K562 (cell line): Measurements from ENCODE around the gene MT1A. TPM values are rescaled to one million over a fixed set of nuclear protein-coding genes. Genes with fewer than 3 reads are reported as not detected.

ENCODE experiments used
- ATAC-seq: fragments of 200-7000 bp; cut with Tn5 transposase; 3 replicates; pipeline ENCODE4 v1.9.1; 2020; ENCODE audit warnings: moderate library complexity
- BruUV-seq: library from RNA; stranded (reverse); fragments of 400-500 nt; replicated peaks from 2 replicates; lab custom pipeline; 2021; lab: Mats Ljungman, UMichigan
- CTCF ChIA-PET: fragments of 300-600 bp; formaldehyde crosslinking; extraction: SDS; loops from one replicate; lab custom pipeline; 2021; ENCODE audit warnings: low intra/inter-chr PET ratio; lab: Yijun Ruan, JAX
- POLR2A ChIA-PET: fragments of 300-600, 350-650 bp; sonication (Branson Sonifier 250); formaldehyde crosslinking; extraction: SDS; loops from one replicate; lab custom pipeline; 2021; ENCODE audit warnings: antibody characterized with exemption, inconsistent platforms; lab: Yijun Ruan, JAX
- DNase-seq, 4 experiments: peaks; one replicate each; pipeline versions ENCODE4 v3.0.0 to v3.0.0-alpha.2; 2011 to 2018; ENCODE audit warnings: low spot score in 3 of 4, mixed read lengths in 3 of 4; ENCODE audit errors: extremely low read depth in 1 of 4
- FAIRE-seq: peaks from 2 replicates; lab custom pipeline; 2011; peaks lifted over from hg19 to GRCh38; lab: Jason Lieb, UNC
- H2AFZ ChIP-seq: 2 replicates; pipeline ENCODE4 v1.6.0; 2011; ENCODE audit warnings: low read depth, low read length, control low read depth, inconsistent platforms
- H3K27ac ChIP-seq: fragments of 200-600 bp; 3 replicates; pipeline ENCODE4 v1.8.0; 2011; ENCODE audit warnings: low read depth, mild to moderate bottlenecking, control low read depth, inconsistent platforms, low read length, moderate library complexity, mixed read lengths; ENCODE audit errors: extremely low read depth
- H3K27me3 ChIP-seq, 2 experiments: fragments of 300-600 bp in 1 of 2; 2 replicates in 1 of 2; 3 replicates in 1 of 2; pipeline versions ENCODE4 v1.6.0 to v1.8.0; 2011; ENCODE audit warnings: inconsistent platforms in 2 of 2, low read length in 2 of 2, mild to moderate bottlenecking in 1 of 2, mixed read lengths in 1 of 2, moderate library complexity in 1 of 2; ENCODE audit not compliant: control insufficient read depth in 2 of 2, insufficient read depth in 2 of 2
- H3K36me3 ChIP-seq: fragments of 300-600 bp; 3 replicates; pipeline ENCODE4 v1.8.0; 2011; ENCODE audit warnings: mild to moderate bottlenecking, low read length, inconsistent platforms; ENCODE audit not compliant: control insufficient read depth, insufficient read depth
- H3K4me1 ChIP-seq, 2 experiments: fragments of 200-600 bp in 1 of 2; replicated peaks in 1 of 2; 2 replicates in 1 of 2; 3 replicates in 1 of 2; pipeline versions ENCODE4 v1.5.1 to v1.8.0; 2011; ENCODE audit warnings: inconsistent platforms in 2 of 2, low read length in 2 of 2, mild to moderate bottlenecking in 1 of 2, mixed read lengths in 1 of 2, moderate library complexity in 1 of 2; ENCODE audit not compliant: control insufficient read depth in 2 of 2, insufficient read depth in 2 of 2
- H3K4me2 ChIP-seq: 2 replicates; pipeline ENCODE4 v1.6.1; 2011; ENCODE audit warnings: low read length, control low read depth, inconsistent platforms, mixed read lengths; ENCODE audit not compliant: insufficient read depth
- H3K4me3 ChIP-seq: fragments of 200-600 bp; sonication (generic), shearing (Covaris generic); 2 replicates; pipeline ENCODE4 v1.5.1; 2016; ENCODE audit warnings: control low read depth, inconsistent platforms
- H3K79me2 ChIP-seq: fragments of 200-600 bp; 3 replicates; pipeline ENCODE4 v1.8.0; 2011; ENCODE audit warnings: low read length, inconsistent platforms; ENCODE audit not compliant: control insufficient read depth, insufficient read depth
- H3K9ac ChIP-seq, 2 experiments: 2 replicates each; pipeline versions ENCODE4 v1.6.0 to v1.6.1; 2011; ENCODE audit warnings: low read depth in 2 of 2, low read length in 2 of 2, control low read depth in 1 of 2, inconsistent platforms in 1 of 2, mild to moderate bottlenecking in 1 of 2, mixed read lengths in 1 of 2; ENCODE audit not compliant: insufficient read depth in 1 of 2
- H3K9me1 ChIP-seq: one replicate; pipeline ENCODE4 v1.6.0; 2011; ENCODE audit warnings: inconsistent platforms, mild to moderate bottlenecking, low read length, moderate library complexity; ENCODE audit not compliant: control insufficient read depth, insufficient read depth
- H3K9me3 ChIP-seq: replicated peaks from 2 replicates; pipeline ENCODE4 v1.5.1; 2011; ENCODE audit warnings: low read depth, low read length, inconsistent platforms; ENCODE audit not compliant: control insufficient read depth, insufficient read depth
- H4K20me1 ChIP-seq: replicated peaks from 2 replicates; pipeline ENCODE4 v1.6.1; 2011; ENCODE audit warnings: low read length, inconsistent platforms, mixed read lengths; ENCODE audit not compliant: control insufficient read depth, insufficient read depth
- HEY1 ChIP-seq: fragments of 250-450 bp; sonication (Bioruptor Pico); IDR thresholded peaks from 2 replicates; pipeline ENCODE4 v1.5.0; 2020; ENCODE audit warnings: mild to moderate bottlenecking, moderate library complexity, borderline replicate concordance
- RFX5 ChIP-seq: IDR thresholded peaks from 2 replicates; pipeline ENCODE4 v1.6.1; 2011; ENCODE audit warnings: low read depth, mild to moderate bottlenecking, improper control_type of control experiment, low read length
- RHOXF2B ChIP-seq: fragments of 250-450 bp; sonication (Bioruptor Pico); conservative IDR thresholded peaks from 2 replicates; pipeline ENCODE4 v1.5.1; 2021
- TBP ChIP-seq: optimal IDR thresholded peaks from 2 replicates; pipeline ENCODE3; 2011; ENCODE audit warnings: low read depth, low read length, improper control_type of control experiment
- TCF3 ChIP-seq: sonication (generic); formaldehyde crosslinking; IDR thresholded peaks from 2 replicates; pipeline ENCODE4 v1.4.0; 2020; ENCODE audit warnings: mild to moderate bottlenecking, missing genetic modification reagents
- ZBTB43 ChIP-seq: sonication (generic); formaldehyde crosslinking; IDR thresholded peaks from 2 replicates; pipeline ENCODE4 v1.8.0; 2023; ENCODE audit warnings: mild to moderate bottlenecking, missing genetic modification reagents
- ZFP1 ChIP-seq: fragments of 450-650 bp; formaldehyde crosslinking; IDR thresholded peaks from 2 replicates; pipeline ENCODE4 v1.4.0; 2020; ENCODE audit warnings: mild to moderate bottlenecking, mixed read lengths
- ZNF143 ChIP-seq: sonication (generic); formaldehyde crosslinking; IDR thresholded peaks from 2 replicates; pipeline ENCODE4 v1.9.0; 2022; ENCODE audit warnings: mild to moderate bottlenecking, missing genetic modification reagents
- ZNF217 ChIP-seq: sonication (generic); formaldehyde crosslinking; IDR thresholded peaks from 2 replicates; pipeline ENCODE4 v1.8.0; 2022; ENCODE audit warnings: mild to moderate bottlenecking, missing genetic modification reagents
- ZNF232 ChIP-seq: sonication (generic); formaldehyde crosslinking; IDR thresholded peaks from 2 replicates; pipeline ENCODE4 v1.8.0; 2022; ENCODE audit warnings: mild to moderate bottlenecking, missing genetic modification reagents
- ZNF655 ChIP-seq: fragments of 250-450 bp; sonication (Bioruptor Pico); IDR thresholded peaks from 2 replicates; pipeline ENCODE4 v1.5.0; 2021
- ZNF830 ChIP-seq: fragments of 250-450 bp; sonication (Bioruptor Pico); IDR thresholded peaks from 2 replicates; pipeline ENCODE4 v1.5.0; 2021; ENCODE audit warnings: mild to moderate bottlenecking
- WGBS: fragments of 100-300 bp; shearing (Covaris generic); methylation state at CpG from one replicate; pipeline ENCODE4 v1.1.6; 2016; ENCODE audit warnings: low coverage, mixed read lengths; ENCODE audit not compliant: insufficient coverage; ENCODE audit errors: missing lambda C conversion rate; 5-methylcytosine and 5-hydroxymethylcytosine counted together
- in situ Hi-C: fragments of 300-500 bp; cut with MboI; formaldehyde crosslinking; loops from 4 replicates; pipeline ENCODE4 v1.15.0; 2018; ENCODE audit warnings: inconsistent platforms, mixed read lengths
- intact Hi-C: fragments of 100-400 bp; cut with micrococcal nuclease; formaldehyde crosslinking; loops from 2 replicates; pipeline ENCODE4 v1.14.2; 2022
- polyA plus RNA-seq, 8 experiments: library from polyadenylated mRNA; depleted of rRNA in 4 of 8; stranded (reverse) in 5 of 8; unstranded in 3 of 8; fragments of >200 nt; fragmentation: Nextera tagmentation in 2 of 8; fragmentation: Illumina TruSeq in 1 of 8; extraction: Ambion mirVana in 2 of 8; extraction: Trizol in 1 of 8; gene quantifications; 2 replicates each; pipeline versions ENCODE4 v1.2.1 to v1.2.3, GENCODE V29; 2011 to 2014; ENCODE audit warnings: inconsistent platforms in 1 of 8, missing spikeins in 1 of 8
- total RNA-seq, 7 experiments: library from RNA; depleted of rRNA in 6 of 7; stranded (reverse); fragments of >200 nt in 6 of 7; fragmentation: Illumina TruSeq in 2 of 7; extraction: Trizol in 2 of 7; gene quantifications; 2 replicates each; pipeline versions ENCODE4 v1.2.1 to v1.2.3, GENCODE V29; 2011 to 2021; ENCODE audit warnings: low replicate concordance in 1 of 7

Gene MT1A
- total and polyA plus RNA-seq, 9 of the 15 experiments (the other 6 are each of a cell fraction or from before 2014, with no cell fraction given), result 0.23 TPM; not detected in 8

GRCh38 chr16:56688762-56689161 is 50.3 kb downstream of the MT1A start:
- Histone ChIP-seq H3K27ac (no peak overlapping the region), H3K9me3 (no peaks in the 10 kb centered on the region), H3K36me3 (no peaks in the 10 kb centered on the region), H3K4me1 (no peaks in the 10 kb centered on the region; a peak in 1 of 5 replicates), H4K20me1 (no peaks in the 10 kb centered on the region), H3K79me2 (no peaks in the 10 kb centered on the region), H3K4me3 (no peak overlapping the region), H2AFZ (no peak overlapping the region), H3K27me3 (peaks cover 7 to 36% of the 10 kb centered on the region in 2 experiments; a peak in 4 of 5 replicates), H3K9ac (no peak overlapping the region), H3K4me2 (no peak overlapping the region), H3K9me1 (no peaks in the 10 kb centered on the region)
- WGBS, result 0% methylated on average over 1 of the region's 1 CpG
- DNase-seq (no peak), FAIRE-seq (no peak), ATAC-seq (peak; percentile 46; the same call in 1 of the 3 replicates)
- ChIA-PET CTCF (no interaction called here), POLR2A (no interaction called here)
- intact Hi-C loops (no loop called here), in situ Hi-C loops (no loop called here)
- BruUV-seq, result no TSS peak
- no peak for TF ChIP-seq ZNF217 (CRISPR knock-in tag)

GRCh38 chr16:56689171-56689570 is 50.7 kb downstream of the MT1A start:
- no peaks in the 10 kb centered on the region for H3K36me3 ChIP-seq
- WGBS, result 0% methylated on average over 3 of the region's 3 CpGs
- H2AFZ ChIP-seq, result no peak overlapping the region
- DNase-seq (no peak), ATAC-seq (no peak)
- no peaks in the 10 kb centered on the region for H4K20me1 ChIP-seq
- POLR2A ChIA-PET, result interaction anchor here (1.0 kb wide), 1 partner anchor 78 kb away, joined by 3 read pairs; no protein-coding TSS in a partner anchor
- intact Hi-C loops (no loop called here), in situ Hi-C loops (no loop called here)
- CTCF ChIA-PET, result no interaction called here
- H3K9me3 ChIP-seq, result no peaks in the 10 kb centered on the region
- H3K4me1 ChIP-seq, result no peaks in the 10 kb centered on the region; a peak in 1 of 5 replicates
- H3K27me3 ChIP-seq, result peaks cover 7 to 36% of the 10 kb centered on the region in 2 experiments; a peak in 4 of 5 replicates
- no peak overlapping the region for H3K4me3 ChIP-seq
- no peaks in the 10 kb centered on the region for H3K9me1 ChIP-seq
- H3K27ac ChIP-seq, result no peak overlapping the region
- H3K9ac ChIP-seq, result no peak overlapping the region
- no peak overlapping the region for H3K4me2 ChIP-seq
- no TSS peak for BruUV-seq
- no peaks in the 10 kb centered on the region for H3K79me2 ChIP-seq
- no peak for TF ChIP-seq ZBTB43 (CRISPR knock-in tag)
- TF ChIP-seq TBP, result no peak
- TF ChIP-seq ZNF655, result no peak
- TF ChIP-seq RFX5, result no peak
- no peak for TF ChIP-seq ZNF830 (CRISPR knock-in tag)
- no peak for TF ChIP-seq ZFP1
- no peak for TF ChIP-seq ZNF143 (CRISPR knock-in tag)
- TF ChIP-seq TCF3 (CRISPR knock-in tag), result no peak
- no peak for TF ChIP-seq HEY1
- no peak for TF ChIP-seq ZNF232 (CRISPR knock-in tag)
- TF ChIP-seq RHOXF2B (CRISPR knock-in tag), result no peak
- TF ChIP-seq, all 486 proteins: peak for 0
- FAIRE-seq, result no peak
